HG03457 (cell line): ENCODE data around the gene MYRFL.
A peak's percentile ranks its signal among the peaks of the same experiment; 100 is the strongest.

Experiments used
- ATAC-seq: cut with Tn5 transposase; IDR thresholded peaks from one replicate; pipeline ENCODE4 v1.9.1; 2021; ENCODE audit warnings: moderate number of reproducible peaks; ENCODE audit not compliant: unreplicated experiment

The MYRFL gene

DNA sequence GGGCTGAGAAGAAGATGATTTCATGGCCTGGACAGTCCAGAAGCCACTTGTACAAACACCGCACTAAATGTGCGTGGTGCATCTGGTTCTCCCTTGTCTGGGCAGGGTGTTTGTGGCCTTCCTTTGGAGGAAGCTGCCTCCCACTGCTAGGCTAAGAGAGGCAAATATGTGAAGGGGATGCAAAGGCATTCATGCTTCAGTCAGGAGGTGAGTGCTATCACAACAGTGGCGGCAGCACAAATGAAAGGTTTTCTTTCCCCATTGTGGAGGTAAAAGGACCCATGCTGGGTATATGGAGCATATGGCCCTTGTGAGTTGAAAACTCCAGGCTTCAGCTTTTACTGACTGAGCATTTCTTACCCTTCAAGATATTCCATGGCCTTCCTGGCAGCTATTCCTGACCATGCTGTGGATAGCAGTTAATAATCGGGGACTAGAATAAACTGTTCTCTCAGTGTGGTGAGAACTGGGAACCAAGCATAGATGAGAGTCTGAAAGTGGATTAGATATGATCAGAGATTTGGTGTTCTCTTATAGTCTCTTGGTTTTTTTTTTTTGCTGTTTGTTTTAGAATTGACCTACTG lies 69.9 kb downstream of the MYRFL start:
- no peak for ATAC-seq

DNA sequence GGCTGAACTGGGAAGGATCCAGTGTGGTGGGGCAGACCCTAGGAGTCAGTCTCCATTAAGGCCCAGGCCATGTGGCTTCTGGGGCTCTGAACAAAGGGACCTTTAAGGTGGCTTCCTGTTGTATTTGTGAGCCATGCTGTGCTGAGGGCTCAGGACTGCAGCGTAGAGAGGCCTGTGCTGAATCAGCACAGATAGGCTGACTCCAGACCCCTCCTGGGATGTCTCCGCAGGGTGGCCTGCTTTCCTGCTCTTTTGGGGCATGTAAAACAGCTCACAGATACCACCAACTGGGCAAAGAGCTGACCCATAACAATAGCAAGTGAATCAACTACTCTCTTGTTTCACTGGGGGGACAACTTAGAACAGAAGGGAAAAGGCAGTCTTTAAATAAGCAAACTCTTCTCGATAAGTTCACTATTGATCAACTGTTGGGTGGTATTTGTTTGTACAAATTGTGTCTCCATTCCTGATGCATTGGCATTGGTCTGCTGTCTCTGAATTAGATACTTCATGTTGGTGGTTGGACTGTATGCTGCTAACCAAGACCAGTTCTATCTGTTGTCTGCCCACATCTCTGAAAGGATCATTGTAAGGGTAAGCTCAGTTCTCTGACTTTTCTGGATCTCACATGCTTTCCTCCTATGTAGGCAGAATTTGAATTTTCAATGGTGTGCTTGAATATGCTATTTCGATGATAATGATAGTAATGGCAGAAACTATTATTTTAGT lies 71.8 kb downstream of the MYRFL start:
- ATAC-seq, result no peak

DNA sequence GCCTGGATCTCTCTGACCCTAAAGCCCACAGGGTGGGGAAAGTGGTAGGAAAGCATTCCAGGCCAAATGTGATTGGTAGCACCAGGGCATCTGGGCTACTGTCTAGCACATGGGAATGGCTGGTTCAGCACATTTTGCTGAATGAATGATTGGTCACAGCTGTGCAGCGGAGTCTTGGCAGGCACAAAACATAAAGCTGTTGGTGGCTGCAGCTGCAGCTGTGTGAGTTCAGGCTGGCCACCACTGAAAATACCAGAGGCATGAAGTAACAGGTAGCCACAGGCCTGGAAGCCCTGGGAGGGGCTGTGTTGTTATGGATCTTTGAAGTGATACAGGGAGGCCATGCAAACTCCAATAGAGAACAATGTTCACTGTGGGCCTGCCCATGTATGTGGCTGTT lies 72.7 kb downstream of the MYRFL start:
- no peak for ATAC-seq

DNA sequence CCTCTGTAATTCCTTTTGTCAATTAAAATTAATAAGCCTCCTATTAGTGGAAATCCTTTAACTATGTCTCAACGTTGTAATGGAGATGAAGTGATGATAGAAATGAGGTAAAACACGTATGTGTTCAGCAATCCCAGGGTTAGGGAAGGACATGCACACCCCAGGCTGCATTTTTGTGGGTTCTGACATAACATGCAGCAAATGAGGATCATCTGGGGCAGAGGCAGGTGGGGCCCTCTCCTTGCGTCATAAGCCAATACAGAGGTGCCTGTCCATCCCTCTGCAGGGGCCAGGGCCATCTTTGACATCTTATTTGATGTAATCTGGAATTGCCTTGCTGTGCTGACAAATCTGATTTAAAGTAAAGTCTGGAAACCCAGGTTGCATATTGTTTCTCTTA lies 73.2 kb downstream of the MYRFL start:
- no peak for ATAC-seq

GRCh38 chr12:69900720-69901131 lies 75.7 kb downstream of the MYRFL start:
- peak; percentile 66 for ATAC-seq

GRCh38 chr12:69901221-69901905 lies 76.3 kb downstream of the MYRFL start:
- ATAC-seq, result no peak

- no peak for ATAC-seq
Measured at GRCh38 chr12:69903548-69903947, 78.5 kb downstream of the MYRFL start.

DNA sequence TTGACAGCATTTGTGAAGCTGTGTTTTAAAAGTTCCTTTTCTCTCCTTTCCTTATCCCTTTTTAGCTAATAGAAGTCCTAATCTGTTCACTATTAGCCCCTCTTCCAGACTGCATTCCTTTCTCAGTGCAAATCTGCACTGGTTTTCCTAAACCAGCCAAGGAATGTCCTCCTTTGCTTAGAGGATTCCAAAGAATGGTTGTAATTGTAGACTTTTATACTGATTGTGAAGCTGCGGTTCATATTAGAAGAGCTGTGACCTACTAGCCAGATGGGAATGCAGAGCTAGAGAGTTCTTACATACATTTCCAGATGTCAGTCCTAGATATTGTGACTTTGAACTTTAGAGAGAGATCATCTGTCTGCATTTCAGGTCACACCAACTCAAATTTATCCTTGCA lies 79.8 kb downstream of the MYRFL start:
- no peak for ATAC-seq

DNA sequence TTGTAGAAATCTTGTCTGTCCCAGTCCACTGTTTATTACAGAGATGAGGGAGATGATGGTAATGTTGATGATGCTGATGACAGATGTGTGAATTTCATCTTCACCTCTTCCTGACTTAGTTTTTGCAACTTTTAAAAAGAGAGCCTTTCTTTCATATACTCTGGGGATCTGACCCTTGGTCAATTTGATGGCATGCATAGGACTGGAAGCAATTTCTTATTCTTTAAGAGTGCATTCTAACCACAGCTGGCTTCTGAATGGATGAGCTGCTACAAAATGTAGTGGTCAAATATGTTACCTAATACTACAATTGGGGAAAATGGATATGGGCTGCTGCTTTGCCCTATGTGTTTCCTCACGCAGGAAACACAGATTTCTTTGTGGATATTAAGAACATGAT lies 80.8 kb downstream of the MYRFL start:
- no peak for ATAC-seq

GRCh38 chr12:69906411-69907216 lies 81.6 kb downstream of the MYRFL start:
- ATAC-seq, result peak; percentile 90

DNA sequence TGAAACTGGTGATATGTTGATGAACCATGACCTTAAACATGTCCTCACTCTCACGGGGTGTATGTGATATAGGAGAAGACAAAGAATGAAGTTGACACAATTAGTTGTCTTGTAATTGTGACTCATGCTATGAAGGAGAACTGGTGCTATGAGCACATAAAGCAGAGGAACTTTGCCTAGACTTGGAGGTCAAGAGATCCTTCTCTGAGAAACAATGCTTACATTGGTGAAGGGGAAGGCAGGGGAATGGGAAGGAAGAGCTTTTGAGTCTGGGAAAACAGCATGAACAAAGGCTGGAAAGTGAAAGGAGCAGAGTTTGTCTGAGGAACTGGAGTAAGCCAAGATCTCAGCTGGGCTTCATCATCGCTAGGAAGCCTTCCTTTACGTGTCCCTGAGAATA lies 83.2 kb downstream of the MYRFL start:
- no peak for ATAC-seq

DNA sequence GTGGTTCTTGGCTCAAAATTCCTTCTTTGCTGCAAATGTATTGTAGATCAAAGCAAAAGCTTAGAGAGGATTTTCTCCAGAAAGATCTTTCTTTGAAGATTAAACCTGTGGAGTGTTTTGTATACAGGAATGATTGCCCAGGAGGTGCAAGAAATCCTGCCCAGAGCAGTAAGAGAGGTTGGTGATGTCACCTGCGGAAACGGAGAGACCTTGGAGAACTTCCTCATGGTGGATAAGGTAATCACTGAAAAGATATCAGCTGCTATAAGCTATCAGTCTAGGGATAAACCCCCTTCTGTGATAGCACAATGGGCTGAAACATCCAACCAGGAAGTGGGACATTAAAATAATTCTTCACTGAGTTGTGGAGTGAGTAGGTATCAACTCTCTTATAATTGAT lies 85.7 kb downstream of the MYRFL start:
- ATAC-seq, result no peak

GRCh38 chr12:69913526-69913925 lies 88.5 kb downstream of the MYRFL start:
- no peak for ATAC-seq

DNA sequence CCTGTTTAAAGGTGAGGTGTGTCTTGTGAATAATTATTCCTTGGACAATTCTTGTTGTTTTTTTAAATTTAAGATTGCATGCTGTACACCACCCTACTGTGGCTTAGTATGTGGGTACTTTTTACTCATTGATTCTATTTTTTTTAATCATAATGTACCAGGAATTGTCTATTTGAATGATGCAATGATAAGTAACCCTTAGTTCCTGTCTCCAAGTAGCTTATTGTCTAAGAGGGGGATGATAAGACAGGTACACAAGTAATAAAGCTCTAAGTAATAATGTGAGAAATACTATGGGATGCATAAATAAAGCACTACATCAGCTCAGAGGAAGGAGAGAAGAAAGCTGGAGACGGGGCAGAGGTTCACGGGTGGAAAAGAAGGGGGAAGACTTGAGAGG lies 90.9 kb downstream of the MYRFL start:
- ATAC-seq, result no peak

DNA sequence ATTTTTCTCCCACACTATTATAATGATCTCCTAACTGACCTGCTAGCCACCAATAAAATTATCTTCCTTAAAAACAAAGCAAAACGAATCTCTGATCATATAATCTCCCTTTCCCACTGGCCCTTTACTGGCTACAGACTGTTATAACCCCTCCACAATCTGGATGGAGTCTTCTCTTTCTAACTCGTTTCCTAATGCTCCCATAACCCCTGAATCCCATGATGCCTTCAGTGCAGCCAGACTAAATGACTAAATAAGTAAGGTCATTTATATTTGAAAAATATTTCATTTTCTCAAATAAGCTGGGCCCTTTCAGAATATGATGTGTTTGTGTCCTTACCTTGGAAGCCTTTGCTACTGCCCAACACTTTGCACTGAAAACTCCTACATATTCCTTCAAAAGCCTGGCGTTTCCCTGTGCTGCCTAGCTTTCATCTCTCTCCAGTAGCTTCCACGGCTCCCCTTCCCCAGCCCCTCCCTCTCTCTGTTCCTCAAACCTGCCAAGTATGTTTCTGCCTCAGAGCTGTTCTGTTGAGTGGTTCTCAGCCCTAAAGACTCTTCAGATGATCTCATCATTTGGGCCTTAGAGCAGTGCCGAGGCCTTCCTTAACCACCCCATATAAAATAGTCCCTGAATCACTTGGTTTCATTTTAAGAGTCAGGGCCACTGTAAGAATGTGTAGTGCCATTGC lies 91.7 kb downstream of the MYRFL start:
- ATAC-seq, result no peak

- no peak for ATAC-seq
Measured at GRCh38 chr12:69918287-69918686, 93.3 kb downstream of the MYRFL start.

- no peak for ATAC-seq
Measured at GRCh38 chr12:69919495-69919894, 94.5 kb downstream of the MYRFL start.

DNA sequence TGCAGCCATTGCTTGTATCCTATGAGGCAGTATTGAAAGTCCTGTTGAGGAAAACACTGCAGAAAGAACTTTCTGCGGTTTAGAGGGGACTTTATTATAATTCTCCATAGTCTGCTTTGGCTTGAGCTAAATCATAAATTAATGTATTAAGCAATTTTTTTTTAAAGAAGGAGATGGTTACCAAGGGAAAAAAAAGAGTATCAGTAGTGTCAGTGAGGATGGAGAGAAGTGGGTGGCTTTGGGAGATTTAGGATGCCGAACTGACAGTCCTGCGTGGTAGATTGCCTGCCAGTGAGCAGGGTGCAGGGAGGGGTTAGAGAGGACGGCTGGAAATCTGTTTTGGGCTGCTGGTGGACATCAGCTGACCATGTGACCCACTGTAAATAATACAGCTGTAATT lies 96.8 kb downstream of the MYRFL start:
- no peak for ATAC-seq

- ATAC-seq, result no peak
Measured at GRCh38 chr12:69922999-69923398, 98.0 kb downstream of the MYRFL start.

GRCh38 chr12:69925291-69925690 lies 100.3 kb downstream of the MYRFL start:
- ATAC-seq, result no peak

- ATAC-seq, result no peak
Measured at GRCh38 chr12:69927164-69927563, 102.1 kb downstream of the MYRFL start.
